HG03342 (cell line): ENCODE results near the gene FKBP1B.
"Not testable (repeated sequence)": the region's sequence is repeated elsewhere in the genome, so short reads cannot be mapped to it uniquely, and the experiment has no call there.

Source experiments
- ATAC-seq: cut with Tn5 transposase; IDR thresholded peaks from one replicate; pipeline ENCODE4 v1.9.1; 2021; ENCODE audit warnings: mild to moderate bottlenecking, moderate library complexity; ENCODE audit not compliant: unreplicated experiment

Gene FKBP1B

GRCh38 chr2:24049485-24050021 lies at the start of gene FKBP1B:
FKBP1B (plus strand) TSS chr2:24049741; CDS start chr2:24049850, 109 bp downstream.
- ATAC-seq: no peak

DNA sequence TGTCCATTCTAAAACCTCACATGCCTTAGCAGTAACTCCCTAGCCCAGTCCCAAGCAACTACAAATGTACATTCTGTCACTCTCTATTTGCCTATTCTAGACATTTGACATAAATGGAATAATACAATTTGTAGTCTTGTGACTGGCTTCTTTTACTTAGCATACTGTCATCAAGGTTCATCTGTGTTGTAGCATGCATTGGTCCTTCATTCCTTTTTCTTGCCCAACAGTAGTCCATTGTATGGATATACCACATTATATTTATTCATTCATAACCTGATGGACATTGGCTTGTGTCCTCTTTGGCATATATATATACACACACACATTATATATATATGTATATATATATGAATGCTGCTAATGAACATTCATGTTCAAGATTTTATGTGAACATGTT lies 41.8 kb upstream of the FKBP1B start:
- ATAC-seq: no peak

GRCh38 chr2:24008672-24009366 lies 40.7 kb upstream of the FKBP1B start:
- no peak for ATAC-seq

DNA sequence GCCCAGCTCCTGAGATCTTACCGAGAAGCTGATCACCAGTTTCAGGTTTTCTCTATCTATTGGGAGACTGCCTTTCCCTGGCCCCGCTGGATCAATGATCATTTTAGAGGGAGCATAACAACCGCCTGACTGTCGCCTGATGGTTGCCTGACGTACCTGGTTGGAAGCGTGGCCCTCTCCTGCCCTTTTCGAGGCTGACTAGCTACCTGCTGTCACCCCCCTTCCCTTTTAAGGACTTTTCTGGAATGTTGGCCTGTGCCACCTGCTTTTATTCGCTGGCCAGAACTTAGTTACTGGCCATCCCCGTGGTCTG lies 40.2 kb upstream of the FKBP1B start:
- ATAC-seq: no peak

DNA sequence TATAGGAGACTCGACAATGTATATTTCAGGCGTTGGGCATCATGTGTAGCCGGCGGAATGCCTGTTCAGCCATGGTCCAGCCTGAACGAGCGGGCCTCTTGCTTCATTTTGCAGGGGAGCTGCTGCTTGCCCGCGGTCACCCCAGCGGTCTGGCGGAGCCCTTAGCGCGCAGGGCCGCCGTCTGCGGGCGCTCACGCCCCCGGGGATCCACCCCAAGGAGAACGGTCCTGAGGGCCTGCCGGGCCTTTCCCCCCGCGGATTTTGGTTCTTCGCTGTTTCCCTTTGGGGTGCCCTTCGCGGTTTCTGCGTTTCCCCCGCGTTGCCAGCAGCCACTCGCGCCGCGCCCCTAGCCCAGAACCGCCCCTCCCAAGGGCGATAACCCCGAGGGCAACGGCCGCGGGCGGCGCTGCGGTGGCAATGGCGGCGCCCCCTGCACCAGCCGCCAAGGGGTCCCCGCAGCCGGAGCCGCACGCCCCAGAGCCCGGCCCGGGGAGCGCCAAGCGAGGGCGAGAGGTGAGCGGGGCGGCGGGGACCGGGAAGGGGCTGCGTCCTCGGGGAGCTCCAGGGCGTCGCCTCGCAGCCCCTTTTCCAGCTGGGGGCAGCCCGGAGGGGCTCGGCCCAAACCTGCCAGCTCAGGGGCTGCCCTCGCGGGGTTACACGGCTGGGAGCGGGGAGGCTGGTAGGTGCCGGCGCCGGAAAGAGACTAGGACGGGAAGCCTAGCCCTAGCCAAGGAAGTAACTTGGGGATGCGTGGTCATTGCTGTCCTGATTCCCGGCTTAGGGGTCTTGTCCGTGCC lies 39.7 kb upstream of the FKBP1B start, which contains the start of gene MFSD2B:
Gene MFSD2B (plus strand): TSS at position 406 of the 797 bp plus-strand sequence. CDS start 12 bp downstream, at position 418.
- no peak for ATAC-seq

GRCh38 chr2:24010477-24011249 lies 38.9 kb upstream of the FKBP1B start:
- no peak for ATAC-seq

DNA sequence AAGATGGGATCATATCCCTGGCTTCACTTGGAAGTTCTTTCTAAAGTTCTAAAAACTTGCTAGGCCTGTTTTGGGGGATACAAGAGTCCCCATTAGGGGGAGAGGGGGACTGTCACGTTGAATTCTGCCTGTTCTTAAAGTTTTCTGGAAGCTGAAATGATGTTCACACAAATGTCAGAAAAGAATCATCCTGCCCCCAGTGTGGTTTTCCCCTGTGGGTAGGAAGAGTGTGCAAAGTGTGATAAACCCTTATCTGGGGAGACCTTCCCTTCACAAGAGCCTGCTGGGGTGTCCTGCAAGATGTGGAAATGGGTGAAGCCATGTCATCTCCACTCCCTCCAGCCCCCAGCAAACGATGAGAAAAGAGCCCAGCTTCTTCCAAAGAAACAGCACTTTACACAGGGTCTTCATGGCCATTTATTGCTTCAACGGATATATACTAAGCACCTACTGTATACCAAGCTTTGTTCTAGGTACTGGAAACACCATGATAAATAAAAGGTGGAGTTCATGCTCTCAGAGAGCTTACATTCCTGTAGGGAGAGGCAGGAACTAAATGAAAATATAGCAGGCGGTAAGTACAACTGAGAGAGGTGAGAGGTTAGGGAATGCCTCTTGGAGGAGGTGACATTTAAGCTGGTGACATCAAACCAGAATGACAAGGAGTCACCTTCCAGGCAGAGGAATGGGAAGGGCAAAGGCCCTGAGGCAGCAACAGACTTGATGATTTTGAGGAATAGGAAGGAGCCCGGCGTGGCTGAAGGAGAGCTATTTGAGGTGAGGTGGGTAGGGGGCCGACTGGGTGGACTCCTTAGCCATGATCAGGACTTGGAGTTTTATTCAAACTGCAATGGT lies 38.1 kb upstream of the FKBP1B start:
- no peak for ATAC-seq

DNA sequence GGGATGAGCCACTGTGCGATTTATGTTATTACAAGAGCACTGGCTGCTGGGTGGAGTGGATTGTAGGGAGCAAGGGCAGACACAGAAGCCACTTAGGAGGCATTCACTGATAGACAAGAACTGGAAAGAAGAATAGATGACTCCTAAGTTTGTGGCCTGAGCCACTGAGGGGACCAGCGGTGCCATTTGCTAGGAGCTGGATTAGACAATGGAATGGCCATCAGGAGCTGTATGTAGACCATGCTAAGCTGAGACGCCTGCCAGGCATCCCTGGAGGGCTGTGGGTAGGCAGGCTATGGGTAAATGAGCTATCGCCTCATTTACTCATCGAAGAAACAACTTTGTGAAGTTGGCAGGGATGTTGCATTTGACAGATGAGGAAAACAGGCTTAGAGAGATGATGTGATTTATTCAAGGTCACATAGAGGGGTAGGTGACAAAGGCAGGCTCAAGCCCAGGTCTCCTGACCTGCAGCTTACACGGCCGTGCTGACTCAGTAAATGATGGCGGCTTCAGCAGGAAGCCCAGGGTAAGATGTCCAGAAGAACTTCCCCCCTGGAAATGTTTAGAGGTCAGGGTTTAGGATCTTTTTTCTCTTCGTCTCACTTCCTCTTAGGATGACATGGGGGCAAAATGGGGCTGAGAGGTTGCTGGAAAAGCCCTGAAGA lies 36.9 kb upstream of the FKBP1B start:
- no peak for ATAC-seq

GRCh38 chr2:24014902-24015301 lies 34.6 kb upstream of the FKBP1B start:
- not testable (repeated sequence) for ATAC-seq

GRCh38 chr2:24015562-24016375 lies 33.8 kb upstream of the FKBP1B start:
- no peak for ATAC-seq

DNA sequence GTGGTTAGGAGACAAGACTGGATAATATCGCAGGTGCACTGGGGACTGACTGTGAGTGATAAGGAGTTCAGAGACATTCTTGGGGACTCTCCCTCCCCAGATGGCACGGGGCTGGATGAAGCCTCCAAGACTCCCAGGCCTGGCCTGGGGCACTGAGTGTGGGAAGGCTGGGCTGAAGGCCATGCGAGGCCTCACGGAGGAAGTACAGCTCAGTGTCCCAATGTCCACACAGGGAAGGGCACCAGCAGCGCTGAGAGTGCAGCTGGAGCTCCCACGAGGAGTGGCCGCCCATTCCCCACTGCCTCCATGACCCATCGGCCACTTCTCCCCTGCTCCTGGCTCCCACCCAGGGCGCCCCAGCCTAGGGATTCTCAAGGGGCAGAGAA lies 33.2 kb upstream of the FKBP1B start:
- no peak for ATAC-seq

- ATAC-seq: no peak
These were observed 32.5 kb upstream of the FKBP1B start for GRCh38 chr2:24016853-24017703.

- no peak for ATAC-seq
These were observed 31.8 kb upstream of the FKBP1B start for GRCh38 chr2:24017711-24018110.

GRCh38 chr2:24018241-24018640 lies 31.3 kb upstream of the FKBP1B start:
- ATAC-seq: no peak

DNA sequence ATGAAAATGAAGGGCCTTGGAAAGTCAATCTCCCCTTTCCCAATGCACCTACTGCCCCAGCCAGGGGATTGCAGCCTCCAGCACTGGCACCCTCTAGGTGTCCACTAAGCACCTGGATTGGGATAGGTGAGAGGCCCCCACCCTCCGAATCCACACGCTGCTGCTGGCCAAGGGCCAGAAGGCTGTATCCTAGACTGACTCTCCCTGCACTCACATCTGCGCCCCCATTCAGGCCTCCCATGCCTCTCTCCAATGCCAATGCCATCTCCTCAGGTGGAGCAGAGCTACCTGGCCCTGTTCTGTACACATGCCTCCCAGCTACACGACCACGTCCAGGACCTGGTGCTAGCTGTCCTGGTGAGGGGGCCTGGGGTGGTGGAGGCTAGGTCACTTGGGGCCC lies 29.8 kb upstream of the FKBP1B start:
- no peak for ATAC-seq

DNA sequence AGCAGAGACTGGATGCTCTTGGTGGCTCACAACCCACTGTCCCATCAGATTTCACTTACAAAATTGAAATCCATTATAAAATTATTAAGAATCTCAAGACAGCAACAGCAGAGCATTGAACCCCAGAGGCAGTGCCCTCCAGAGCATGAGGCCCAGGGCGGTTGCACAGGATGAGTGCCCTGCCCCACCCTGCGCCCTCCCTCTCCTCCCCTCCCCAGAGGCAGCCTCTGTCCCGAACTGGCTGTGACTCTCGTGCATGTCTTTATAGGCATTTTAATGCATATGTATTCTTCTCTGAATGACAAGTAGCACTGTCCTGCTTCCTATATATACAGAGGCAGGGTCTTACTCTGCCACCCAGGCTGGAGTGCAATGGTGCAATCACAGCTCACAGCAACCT lies 29.3 kb upstream of the FKBP1B start:
- ATAC-seq: no peak

GRCh38 chr2:24021122-24021998 lies 28.2 kb upstream of the FKBP1B start:
- no peak for ATAC-seq
